GM18502 (cell line): ENCODE measurements around the gene INPP5A.
"Not testable (repeated sequence)": the region's sequence is repeated elsewhere in the genome, so short reads cannot be mapped to it uniquely, and the experiment has no call there.

Experiments used
- ATAC-seq: cut with Tn5 transposase; IDR thresholded peaks from one replicate; pipeline ENCODE4 v1.9.1; 2021; ENCODE audit warnings: mild to moderate bottlenecking; ENCODE audit not compliant: unreplicated experiment, poor library complexity

INPP5A gene

DNA sequence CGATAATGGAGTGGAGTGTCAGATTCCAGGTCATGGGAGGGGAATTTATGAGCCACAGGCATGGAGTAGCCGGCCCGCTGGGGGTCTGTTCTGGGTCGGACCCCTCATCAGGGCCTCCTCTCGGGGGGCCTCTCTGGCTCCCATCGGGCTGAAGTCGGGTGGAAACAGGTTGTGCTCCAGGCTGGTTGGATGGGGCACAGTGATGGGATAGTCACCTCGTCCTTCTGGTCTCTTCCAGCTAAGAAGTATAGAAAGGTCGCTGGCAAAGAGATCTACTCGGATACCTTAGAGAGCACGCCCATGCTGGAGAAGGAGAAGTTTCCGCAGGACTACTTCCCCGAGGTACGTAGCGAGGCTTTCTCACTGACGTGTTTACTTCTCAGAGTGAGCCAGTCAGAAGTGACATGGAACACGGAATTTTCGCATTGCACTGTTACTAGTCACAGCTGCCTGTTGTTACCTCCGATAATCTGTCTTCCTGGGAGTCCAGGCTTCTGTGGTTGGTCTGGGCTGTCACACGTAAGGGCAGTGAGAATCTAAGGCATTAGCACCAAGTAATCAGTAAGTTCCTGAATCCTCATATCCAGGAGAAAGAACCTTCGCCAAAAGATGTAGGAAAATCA, 160.1 kb downstream of the INPP5A start:
- ATAC-seq: no peak

DNA sequence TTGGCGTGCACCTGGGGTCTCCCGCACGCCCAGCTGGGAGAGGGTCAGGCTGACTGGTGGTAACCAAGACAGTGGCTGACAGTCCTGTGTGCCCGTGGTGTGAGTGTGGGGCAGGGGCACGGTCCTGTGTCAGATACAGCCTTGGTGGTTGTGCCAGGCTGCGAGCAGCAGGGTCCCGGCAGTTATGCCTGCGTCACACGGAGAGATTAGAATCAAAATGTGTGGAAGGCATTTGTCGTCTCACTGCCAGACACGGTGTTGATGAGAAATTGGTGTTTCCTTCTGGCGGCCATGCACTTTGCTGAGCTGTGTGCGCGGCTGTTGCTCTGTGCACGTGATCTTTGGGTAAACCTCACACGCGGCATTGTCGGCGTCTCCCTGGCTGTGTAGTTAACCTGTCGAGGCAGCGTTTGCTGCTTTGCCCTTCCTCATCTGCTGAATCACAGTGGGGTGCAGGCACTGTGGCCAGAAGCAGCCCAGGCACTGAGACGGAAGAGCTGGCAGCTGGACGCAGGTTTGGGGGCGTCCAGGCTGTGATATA, 160.7 kb downstream of the INPP5A start:
- ATAC-seq: no peak

DNA sequence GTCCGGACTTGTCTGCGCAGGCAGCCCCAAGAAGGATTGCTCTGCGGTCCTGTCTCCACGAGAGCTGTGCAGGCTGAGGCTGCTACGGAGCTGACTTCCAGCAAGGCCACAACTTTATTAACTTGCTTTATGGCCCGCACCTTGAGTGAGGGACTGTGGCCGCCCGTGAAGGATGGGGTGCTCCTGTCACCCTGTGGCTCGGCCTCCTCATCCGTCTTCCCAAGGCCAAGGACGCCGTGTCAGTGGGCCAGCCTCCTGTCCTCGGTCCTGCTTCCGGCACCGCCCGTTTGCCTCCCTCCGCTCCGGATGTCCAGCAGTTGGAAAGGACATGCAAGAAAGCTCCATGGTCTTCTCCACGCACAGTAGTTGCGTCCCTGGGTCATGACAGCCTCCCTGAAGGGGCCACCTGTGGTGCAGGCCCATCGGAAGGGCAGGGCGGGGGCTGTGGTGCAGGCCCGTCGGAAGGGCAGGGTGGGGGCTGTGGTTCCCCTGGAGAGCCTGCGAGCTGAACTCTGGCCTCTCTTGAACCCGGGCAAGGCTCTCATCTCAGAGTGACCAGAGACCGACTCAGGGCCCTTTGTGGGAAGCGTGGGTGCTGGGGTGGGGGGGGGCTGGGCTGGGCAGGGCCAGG, 161.3 kb downstream of the INPP5A start:
- ATAC-seq: no peak

DNA sequence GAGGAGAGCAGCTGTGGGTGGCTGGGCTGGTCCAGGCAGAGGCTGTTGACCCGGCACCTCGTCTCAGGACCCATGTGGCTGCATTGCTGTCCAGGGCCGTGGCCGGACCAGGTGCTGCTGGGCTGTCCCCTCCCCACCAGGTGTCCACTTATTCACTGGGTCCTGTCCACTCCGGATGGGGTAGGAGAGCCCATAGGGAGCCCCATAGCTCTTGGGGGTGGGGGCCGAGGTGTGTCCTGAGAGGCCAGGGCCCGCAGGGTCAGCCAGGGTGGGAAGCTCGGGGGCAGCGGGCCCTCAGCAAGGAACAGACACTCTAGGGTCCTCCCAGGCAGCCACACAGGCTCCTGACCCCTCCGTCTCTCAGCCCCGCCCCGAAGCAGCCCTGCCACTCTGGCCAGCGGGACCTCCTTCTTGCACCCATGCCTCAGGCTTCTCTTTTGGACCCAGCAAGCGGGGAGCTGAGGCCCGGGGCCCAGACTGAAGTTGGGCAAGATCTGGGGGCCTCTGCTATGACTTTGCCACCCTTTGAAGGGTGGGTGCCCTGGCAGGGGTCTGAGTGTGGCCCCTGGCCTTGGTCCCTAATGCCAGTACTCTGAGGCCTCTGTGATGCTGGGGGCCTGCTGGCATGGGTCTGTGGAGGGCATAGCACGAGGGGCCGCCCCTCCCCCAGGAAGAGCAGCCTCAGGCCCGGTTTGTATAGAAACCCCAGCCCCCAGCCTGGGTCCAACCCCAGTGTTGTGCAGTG, 162.0 kb downstream of the INPP5A start:
- ATAC-seq: no peak

DNA sequence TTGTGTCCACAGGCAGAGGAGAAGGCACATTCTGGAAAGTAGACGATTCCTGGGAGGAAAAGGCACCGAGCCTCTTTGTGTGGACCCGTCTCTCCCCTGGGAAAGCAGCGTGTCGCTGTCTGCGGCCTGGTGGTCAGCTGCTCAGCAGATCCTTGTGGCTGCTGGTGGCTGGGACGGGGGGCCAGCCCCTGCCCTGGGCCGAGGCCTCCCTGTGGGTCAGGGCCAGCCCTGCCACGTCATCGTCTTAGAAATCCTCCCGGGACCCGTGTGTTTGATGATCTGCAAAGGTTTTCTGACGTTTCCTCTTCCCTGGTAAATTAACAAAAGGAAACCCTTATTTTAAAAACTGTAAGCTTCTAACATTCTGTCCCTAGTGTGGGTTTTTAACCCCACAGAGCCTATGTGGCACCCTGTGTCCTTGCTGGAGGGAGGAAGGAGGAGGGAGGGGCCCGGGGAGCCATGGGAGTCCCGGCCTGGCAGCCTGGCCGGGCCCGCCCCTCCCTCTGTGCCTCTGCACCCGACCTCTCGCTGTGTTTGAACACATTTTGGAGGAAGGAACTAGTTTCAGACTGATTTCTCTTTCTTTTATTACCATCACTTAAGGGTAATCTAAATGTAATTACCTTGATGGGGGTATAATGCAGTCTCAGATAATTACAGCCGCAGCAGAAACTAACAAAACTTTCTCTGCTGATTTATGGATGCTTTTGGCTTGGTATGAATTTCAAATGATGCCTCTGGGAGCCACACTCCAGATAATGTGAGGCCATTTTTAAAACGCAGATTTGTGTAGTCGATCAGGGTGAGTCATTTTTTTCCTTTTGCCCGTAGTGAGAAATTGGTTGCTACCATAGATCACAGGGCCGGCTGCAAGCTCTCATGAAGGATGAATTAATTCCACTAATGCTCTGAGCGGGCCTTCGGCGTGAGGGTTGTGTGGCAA, 162.8 kb downstream of the INPP5A start:
- ATAC-seq: no peak

DNA sequence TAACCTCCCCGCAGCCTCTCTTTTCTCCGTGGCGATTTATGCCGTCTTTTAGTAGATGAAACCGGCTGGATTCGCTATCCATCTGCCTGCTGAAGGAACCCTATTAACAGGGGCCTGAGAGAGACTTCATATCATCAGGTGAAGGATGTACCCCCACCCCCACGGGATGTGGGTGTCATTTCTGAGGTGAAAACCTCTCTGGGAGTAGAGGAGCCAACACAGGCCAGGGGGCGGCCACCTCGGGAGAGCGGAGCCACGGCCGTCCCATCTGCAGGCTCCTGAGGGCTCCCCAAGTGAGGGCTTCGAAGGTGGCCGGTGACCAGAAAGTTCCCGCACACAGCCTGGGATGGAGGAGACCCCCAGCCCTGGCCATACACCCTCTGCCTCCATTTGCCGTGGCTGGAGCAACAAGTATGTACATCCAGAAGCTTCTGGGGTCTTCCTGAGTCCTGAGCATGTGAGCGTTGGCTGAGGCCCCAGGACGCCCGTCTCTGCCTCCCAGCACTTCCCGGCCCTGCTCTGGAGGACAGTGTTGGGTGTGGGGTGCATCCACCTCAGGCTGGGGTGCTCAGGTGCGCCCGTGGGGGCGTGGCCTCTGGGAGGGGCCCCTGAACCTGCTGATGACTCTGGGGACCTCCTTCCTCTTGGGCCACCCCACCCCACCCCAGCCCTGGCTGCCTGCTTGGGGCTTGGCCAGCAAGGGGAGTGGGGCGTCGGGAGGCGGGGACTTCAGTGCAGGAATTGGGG, 163.7 kb downstream of the INPP5A start:
- no peak for ATAC-seq

DNA sequence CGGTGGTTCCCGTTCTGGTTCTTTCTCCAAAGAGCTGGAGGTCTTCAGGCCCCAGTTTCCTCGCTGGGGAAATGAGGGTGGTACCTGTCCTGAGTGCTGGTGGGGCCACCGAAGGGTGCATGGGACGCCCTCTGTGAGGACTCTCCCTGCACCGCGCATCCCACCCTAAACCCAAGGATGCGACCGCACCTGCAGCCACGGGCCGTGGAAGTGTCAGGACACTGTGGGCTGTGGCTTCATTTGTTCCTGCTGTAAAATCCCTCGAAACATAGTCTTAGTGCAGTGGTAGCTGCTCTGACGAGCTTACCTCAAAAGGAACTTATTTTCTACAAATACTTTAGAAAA, 164.2 kb downstream of the INPP5A start:
- ATAC-seq: no peak

DNA sequence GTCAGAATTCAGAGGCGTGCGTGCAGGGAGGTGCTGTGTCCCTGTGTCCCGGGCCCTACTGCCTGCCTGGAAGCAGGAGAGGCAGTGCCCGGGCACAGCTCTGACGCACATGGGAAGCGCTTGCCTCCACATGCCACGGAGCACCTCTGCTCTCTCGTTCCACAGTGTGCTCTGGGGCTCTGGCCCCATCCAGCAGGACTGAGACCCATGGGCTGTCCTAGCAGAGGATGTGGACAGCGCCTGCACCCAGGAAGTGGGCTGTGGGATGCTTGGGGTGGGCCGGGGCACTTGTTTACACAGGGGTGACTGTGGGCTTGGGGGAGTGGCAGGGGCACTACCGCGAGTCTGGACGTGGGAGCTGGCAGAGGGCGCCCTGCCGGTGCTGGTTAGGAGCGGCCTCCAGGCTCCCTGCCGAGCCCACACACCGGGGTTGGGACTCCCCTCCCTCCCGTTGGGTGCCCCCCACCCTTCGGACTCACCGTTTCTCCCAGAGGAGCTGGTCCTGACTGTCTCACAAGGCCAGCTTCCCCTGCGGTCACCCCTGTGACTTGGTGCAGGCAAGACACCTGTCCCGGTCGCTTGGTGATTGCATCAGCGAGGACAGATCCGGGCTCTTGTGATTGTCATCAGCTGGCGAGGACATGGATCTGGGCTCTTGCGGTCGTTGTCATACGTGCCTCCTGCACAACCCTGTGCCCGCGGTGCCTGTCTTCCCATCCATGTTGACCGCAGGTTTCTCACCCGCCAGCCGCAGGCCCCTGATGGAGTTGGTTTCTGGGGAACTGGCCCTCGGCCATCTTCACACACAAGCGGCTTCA, 165.2 kb downstream of the INPP5A start:
- ATAC-seq: no peak

DNA sequence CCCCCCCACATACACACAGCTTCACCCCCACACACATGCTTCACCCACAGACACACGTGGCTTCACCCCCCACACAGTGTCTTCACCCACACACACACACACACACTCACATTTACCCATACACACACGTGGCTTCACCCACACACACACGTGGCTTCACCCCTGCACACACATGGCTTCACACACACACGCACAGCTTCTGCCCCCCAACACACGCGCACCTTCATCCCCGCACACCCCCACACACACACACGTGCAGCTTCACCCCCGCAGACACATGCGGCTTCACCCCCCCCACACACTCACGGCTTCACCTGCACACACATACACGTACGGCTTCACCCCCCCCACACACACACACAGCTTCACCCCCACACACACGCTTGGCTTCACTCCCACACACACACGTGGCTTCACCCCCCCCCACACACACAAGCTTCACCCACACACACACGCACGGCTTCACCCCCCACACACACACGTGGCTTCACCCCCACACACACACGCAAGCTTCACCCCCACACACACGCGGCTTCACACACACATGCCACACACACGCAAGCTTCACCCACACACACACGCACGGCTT, 165.9 kb downstream of the INPP5A start:
- no peak for ATAC-seq

DNA sequence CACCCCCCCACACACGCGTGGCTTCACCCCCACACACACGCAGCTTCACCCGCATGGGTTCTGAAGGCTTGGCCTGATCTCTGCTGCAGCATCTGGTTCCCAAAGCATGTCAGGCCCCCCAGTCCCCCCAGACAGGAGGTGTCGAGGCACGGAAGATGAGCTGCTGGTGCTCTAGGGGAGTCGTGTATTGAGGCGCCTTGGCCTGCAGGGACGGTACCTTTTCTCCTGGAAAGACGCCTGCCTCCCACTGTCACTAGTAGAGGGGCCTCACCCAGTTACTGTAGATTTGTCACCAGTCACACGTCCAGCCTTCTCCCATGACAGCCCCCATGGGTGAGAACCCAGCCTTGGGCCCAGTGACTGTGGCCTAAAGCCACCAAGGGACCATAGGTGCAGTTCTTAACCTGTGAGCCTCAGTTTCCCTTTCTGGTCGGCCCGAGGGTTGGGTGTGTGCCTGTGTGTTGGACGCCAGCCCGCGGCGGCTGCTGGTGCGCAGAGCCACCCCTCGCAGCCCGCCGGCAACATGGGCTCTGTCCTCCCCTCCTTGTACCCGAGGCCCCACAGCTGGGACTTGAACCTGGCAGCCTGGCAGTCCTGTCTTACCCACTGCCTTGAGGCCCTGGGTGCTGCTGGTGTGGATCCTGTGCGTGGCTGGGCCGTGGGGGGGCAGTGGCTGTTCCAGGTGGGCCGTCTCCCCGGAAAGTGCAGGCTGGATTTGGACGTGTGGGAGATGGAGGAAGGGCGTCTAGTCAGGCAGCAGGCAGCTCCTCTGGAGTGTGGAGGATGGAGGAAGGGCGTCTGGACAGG, 166.6 kb downstream of the INPP5A start:
- no peak for ATAC-seq

DNA sequence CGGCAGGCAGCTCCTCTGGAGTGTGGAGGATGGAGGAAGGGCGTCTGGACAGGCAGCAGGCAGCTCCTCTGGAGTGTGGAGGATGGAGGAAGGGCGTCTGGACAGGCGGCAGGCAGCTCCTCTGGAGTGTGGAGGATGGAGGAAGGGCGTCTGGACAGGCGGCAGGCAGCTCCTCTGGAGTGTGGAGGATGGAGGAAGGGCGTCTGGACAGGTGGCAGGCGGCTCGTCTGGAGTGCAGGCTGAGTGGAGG, 167.2 kb downstream of the INPP5A start:
- ATAC-seq: not testable (repeated sequence)

DNA sequence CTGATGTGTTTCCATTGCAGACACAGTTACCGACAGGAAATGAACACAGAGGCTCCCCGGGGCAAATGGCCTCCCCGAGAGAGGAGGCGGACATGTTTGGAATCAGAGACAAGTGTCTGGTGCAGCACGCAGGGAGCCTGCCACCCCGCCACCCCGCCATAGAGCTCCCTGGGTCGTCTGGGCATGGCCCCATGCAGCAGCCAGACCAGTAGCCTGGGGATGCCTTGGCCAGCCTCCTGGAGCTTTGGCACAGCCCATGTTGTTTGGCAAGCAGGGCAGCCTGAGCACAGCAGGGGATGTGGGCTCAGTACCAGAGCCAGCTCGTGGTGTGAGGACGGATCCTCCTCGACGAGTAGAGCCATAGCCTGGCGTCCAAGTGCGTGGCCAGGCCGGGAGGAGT, 167.6 kb downstream of the INPP5A start:
- no peak for ATAC-seq

DNA sequence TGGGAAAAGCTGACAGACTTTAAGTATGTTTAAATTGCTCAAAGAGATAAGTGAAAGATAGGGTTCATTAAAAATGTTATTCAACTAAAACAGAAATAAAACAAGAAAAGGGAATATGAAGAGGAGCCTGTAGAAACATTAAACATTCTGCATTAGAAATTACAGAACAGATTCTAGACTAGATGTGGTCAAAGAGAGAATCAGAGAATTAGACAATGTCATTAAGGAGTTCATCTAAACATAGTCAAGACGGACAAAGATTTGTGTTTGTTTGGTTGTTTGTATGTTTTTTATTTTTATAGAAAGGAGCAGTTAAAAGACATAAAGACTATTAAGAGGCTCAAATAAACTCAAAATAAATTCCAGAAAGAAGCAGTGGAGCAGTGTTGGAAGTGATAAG, 168.4 kb downstream of the INPP5A start:
- no peak for ATAC-seq

DNA sequence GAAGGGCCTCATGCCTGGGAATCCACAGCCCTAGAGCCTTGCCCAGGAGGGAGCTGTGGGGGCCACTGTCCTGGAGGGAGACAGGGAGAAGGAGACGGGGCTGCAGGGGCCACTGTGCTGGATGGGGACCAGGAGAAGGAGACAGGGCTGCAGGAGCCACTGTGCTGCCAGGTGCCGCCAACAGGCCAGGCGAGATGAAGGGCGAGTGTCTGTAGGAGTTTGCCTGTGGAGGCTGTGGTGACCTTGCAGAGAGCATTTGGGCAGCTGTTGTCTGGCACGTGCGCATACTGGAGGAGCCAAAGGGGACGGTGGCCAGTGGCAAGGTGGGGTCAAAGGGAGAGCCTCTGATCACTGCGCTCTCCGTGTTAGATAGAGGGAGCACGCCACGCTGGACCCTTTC, 169.1 kb downstream of the INPP5A start:
- no peak for ATAC-seq

DNA sequence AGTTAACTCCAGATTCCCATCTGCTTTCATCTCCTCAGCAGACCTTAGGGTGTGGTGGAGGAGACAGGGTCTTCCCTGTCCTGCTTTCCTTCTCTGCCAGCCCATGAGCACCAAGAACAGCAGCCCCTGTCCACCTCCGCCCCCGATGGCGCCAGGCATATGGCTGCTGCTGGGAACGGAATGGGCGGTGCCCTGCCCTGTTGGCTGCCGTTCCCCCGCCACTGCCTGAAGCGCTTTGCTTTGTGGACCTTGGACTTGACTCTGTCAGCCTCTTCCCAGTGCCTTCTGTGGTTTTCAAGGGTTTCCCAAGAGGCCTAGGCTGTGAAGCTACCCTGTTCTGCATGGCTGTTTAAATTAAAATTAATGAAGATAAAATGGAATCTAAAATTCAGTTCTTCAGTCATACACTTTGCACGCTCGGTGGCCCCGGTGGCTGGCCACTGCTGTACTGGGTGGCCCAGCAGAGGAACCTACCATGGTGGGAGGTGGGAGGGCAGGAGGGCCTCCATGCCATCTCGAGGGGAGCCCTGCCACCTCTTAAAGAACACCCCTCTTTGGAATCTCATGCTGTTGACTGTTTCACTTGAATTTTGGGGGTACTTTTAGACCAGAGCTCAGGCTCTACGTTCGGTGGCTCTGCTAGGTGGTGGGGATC, 169.7 kb downstream of the INPP5A start:
- ATAC-seq: no peak

DNA sequence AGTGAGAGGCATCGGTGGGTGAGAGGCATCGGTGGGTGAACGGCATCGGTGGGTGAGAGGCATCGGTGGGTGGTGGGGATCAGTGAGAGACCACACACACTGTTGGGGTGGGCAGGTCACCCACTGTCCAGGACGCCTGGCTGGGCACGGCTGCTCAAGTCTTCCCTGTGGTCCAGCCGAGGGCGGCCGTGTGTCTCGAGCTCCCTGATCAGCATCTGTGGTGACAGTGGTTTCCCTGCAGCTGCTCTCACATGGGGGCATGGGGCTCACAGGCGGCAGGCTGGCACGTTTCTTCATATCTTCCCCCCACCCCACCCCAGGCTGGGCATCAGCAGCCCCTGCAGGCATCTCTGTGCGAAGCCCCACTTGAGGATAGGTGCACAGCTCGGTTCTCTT, 170.2 kb downstream of the INPP5A start:
- no peak for ATAC-seq

DNA sequence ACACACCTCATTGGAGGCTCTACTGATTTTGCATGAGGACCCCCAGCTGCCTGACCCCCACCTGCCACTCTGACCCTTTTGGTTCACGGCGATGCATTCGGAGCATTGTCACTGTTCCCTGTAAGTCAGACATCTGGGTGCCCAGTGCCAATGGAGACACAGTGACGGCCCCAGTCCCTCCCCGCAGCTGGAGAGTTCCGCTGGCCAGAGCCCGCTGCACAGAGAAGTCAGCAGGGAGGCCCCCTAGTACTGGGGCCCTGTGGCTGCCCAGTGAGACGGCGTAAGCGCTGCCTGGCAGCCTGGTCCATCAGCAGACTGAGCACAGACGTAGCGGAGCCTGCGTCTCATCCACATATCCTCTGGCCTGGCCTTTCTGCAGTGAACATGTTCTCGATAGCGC, 170.9 kb downstream of the INPP5A start:
- ATAC-seq: no peak

DNA sequence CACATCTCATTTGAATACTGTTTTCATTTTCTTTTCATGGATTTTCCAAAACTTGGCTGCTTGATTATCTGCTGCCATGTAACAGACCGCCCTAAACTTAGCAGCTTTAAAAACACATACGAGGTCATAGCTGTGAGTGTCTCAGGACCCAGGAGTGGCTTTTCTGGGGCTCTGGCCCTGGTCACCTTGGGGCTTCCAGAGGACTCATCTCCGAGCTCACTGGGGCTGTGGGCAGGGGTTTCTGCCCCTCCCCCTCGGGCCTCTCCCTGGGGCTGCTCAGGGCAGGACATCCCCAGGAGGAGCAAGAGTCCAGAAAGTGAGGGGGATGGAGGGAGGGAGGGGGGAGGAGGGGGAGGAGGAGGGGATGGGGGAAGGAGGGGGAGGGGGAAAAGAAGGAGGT, 171.3 kb downstream of the INPP5A start:
- no peak for ATAC-seq
